Activated CD4-positive, alpha-beta T cell treated with anti-CD3 and anti-CD28 coated beads, Interleukin-2, amount 10 ng/mL, durations not matched to agents 7 days and 5 days (primary cell): ENCODE measurements around the gene CEP290. TPM values are rescaled to one million over a fixed set of nuclear protein-coding genes. Genes with fewer than 3 reads are reported as not detected.
A peak's percentile ranks its signal among the peaks of the same experiment; 100 is the strongest.
"Not testable (repeated sequence)": the region's sequence is repeated elsewhere in the genome, so short reads cannot be mapped to it uniquely, and the experiment has no call there.

Experiments
- CTCF ChIA-PET: fragments of 350-600 bp; sonication (Branson Sonifier 250); formaldehyde crosslinking; loops from one replicate; lab custom pipeline; 2021; ENCODE audit warnings: antibody characterized with exemption; lab: Charles Lee
- POLR2A ChIA-PET: fragments of 350-600 bp; sonication (Branson Sonifier 250); formaldehyde crosslinking; loops from one replicate; lab custom pipeline; 2021; ENCODE audit warnings: antibody characterized with exemption; lab: Charles Lee
- DNase-seq: peaks from one replicate; pipeline ENCODE4 v3.0.0-alpha.2; 2020
- H3K27ac Mint-ChIP-seq: one replicate; pipeline ENCODE4 v1.8.0; 2021; ENCODE audit warnings: mild to moderate bottlenecking, moderate library complexity, mixed read lengths
- H3K27me3 Mint-ChIP-seq: one replicate; pipeline ENCODE4 v1.8.0; 2021; ENCODE audit warnings: mixed read lengths
- H3K36me3 Mint-ChIP-seq: one replicate; pipeline ENCODE4 v1.8.0; 2021; ENCODE audit warnings: low read depth, mixed read lengths
- H3K4me1 Mint-ChIP-seq: one replicate; pipeline ENCODE4 v1.8.0; 2021; ENCODE audit warnings: mixed read lengths
- H3K4me3 Mint-ChIP-seq: one replicate; pipeline ENCODE4 v1.8.0; 2021; ENCODE audit warnings: mild to moderate bottlenecking, moderate library complexity, mixed read lengths
- H3K9me3 Mint-ChIP-seq: one replicate; pipeline ENCODE4 v1.8.0; 2021; ENCODE audit warnings: mixed read lengths
- total RNA-seq, 2 experiments: library from RNA; stranded (reverse); gene quantifications; one replicate each; pipeline ENCODE4 v1.2.3, GENCODE V29; 2021

Gene CEP290
- total RNA-seq, 2 experiments from 2014 or later = 10.9 to 12.2 TPM

DNA sequence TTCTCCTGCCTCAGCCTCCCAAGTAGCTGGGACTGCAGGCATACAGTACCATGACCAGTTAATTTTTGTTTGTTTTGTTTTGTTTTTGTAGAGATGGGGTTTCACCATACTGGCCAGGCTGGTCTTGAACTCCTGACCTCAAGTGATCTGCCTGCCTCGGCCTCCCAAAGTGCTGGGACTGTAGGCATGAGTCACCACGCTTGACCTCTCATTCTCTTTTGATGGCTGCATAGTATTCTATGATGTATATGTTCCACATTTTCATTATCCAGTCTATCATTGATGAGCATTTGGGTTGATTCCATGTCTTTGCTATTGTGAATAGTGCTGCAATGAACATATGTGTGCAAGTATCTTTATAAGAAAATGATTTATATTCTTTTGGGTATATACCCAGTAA is 8.7 kb downstream of the CEP290 start:
- H3K4me3 Mint-ChIP-seq, DNase-seq, CTCF ChIA-PET, H3K9me3 Mint-ChIP-seq, H3K27ac Mint-ChIP-seq, POLR2A ChIA-PET, H3K27me3 Mint-ChIP-seq, H3K4me1 Mint-ChIP-seq: not testable (repeated sequence)
- peaks cover 24% of the 10 kb centered on the region for H3K36me3 Mint-ChIP-seq

DNA sequence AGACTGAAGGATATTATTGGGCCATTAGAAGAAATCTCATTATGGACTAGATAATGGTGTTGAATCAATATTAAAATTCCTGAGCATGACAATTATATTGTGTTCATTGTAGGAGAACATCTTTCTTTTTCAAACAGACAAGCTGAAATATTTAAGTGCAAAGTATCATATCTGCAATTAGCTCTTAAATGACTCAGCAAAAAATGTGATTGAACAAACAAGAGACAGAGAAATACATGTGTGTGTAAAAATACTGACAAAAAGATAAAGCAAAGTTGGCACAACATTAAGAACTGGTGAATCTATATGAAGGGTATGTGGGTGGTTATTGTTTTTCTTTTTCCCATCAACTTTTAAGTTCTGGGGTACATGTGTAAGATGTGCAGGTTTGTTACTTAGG is 9.5 kb downstream of the CEP290 start:
- ChIA-PET CTCF (no interaction called here), POLR2A (no interaction called here)

DNA sequence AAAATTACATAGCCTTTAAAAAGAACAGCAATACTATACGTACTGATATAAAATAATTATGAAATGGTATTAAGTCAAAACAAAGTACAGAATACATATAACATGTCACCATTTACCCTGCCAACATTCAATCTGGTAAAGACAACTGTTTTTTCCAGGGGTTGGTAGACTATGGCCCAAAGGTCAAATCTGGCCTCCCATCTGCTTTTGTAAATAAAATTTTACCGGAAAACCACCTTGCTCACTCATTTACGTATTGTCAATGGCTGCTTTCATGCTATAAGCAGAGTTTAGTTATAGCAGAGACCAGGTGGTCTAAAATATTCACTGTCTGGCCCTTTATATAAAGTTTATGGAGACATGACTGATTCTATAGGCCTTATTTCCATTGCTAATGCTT is 14.0 kb downstream of the CEP290 start:
- Mint-ChIP-seq H3K27me3 (no peaks in the 10 kb centered on the region), H3K4me3 (no peak overlapping the region), H3K27ac (no peak overlapping the region), H3K36me3 (peaks cover 6% of the 10 kb centered on the region), H3K9me3 (no peaks in the 10 kb centered on the region), H3K4me1 (peaks cover 5% of the 10 kb centered on the region)
- POLR2A ChIA-PET = no interaction called here
- CTCF ChIA-PET = no interaction called here
- no peak for DNase-seq

More for the DNA sequence above, 9.5 kb downstream of the CEP290 start:
- no peak for DNase-seq
- H3K27ac Mint-ChIP-seq = peak overlapping the region; percentile 26
- no peak overlapping the region for H3K4me3 Mint-ChIP-seq
- peaks cover 5% of the 10 kb centered on the region for H3K4me1 Mint-ChIP-seq
- no peaks in the 10 kb centered on the region for H3K27me3 Mint-ChIP-seq
- H3K9me3 Mint-ChIP-seq = no peaks in the 10 kb centered on the region
- H3K36me3 Mint-ChIP-seq = peaks cover 21% of the 10 kb centered on the region

DNA sequence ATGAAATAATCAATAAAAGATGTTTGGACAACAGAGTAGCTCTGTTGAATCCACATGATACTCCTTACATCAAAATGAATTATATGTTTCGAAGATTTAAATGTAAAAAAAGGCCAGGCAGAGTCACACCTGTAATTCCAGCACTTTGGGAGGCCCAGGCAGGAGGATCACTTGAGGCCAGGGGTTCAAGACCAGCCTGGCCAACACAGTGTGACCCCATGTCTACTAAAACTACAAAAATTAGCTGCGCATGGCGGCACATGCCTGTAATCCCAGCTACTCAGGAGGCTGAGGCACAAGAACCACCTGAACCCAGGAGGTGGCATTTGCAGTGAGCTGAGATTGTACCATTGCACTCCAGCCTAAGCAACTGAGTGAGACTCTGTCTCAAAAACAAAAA is 14.8 kb downstream of the CEP290 start:
- Mint-ChIP-seq H3K27ac (no peak overlapping the region), H3K9me3 (no peaks in the 10 kb centered on the region), H3K4me3 (no peak overlapping the region), H3K4me1 (no peaks in the 10 kb centered on the region), H3K27me3 (no peaks in the 10 kb centered on the region), H3K36me3 (peaks cover 4% of the 10 kb centered on the region)
- CTCF ChIA-PET = no interaction called here
- no peak for DNase-seq
- POLR2A ChIA-PET = no interaction called here

DNA sequence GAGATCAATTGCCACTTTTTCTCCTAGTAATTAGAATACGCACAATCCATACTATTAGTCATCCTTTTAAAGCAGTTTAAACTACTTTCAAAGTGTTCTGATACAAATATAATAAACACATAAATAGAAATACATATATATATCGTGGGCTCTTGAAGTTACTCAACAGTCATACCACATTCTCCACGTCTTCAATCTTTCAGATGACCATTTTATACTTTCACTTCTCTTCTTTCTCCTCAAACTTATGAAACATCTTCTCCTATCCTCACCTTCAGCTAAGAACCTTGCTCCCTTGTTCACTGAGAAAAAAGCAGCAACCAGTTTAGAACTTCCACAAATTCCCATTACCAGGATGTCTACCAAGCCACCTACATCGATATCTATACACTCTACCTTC is 19.2 kb downstream of the CEP290 start:
- Mint-ChIP-seq H3K27ac (no peak overlapping the region), H3K4me3 (no peak overlapping the region), H3K9me3 (no peaks in the 10 kb centered on the region), H3K36me3 (peaks cover 7% of the 10 kb centered on the region), H3K27me3 (no peaks in the 10 kb centered on the region), H3K4me1 (no peaks in the 10 kb centered on the region)
- DNase-seq = no peak
- ChIA-PET CTCF (interaction anchor here (0.6 to 1.5 kb wide), 3 partner anchors 12 to 1574 kb away, joined by 3 to 4 read pairs (median 3); no protein-coding TSS in a partner anchor), POLR2A (no interaction called here)

DNA sequence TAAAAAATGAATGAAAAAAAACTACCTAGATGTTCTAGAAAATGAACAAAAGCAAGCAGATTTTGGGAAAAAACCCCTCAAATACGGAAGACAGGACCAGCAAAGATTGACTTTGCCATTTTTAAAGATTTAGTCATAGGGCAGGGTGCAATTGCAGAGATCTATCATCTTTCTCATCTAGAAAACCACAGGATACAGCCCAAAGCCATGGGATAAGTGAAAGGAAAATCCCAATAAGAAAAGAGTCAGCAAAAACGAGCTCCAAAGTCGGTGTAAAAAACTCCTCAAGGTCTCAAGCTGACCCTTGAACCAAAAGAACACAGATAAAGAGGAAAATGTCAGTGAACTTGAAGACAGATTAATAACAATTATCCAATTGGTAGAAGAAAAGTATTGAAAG is 28.0 kb downstream of the CEP290 start:
- POLR2A ChIA-PET = no interaction called here
- H3K27ac Mint-ChIP-seq = no peak overlapping the region

DNA sequence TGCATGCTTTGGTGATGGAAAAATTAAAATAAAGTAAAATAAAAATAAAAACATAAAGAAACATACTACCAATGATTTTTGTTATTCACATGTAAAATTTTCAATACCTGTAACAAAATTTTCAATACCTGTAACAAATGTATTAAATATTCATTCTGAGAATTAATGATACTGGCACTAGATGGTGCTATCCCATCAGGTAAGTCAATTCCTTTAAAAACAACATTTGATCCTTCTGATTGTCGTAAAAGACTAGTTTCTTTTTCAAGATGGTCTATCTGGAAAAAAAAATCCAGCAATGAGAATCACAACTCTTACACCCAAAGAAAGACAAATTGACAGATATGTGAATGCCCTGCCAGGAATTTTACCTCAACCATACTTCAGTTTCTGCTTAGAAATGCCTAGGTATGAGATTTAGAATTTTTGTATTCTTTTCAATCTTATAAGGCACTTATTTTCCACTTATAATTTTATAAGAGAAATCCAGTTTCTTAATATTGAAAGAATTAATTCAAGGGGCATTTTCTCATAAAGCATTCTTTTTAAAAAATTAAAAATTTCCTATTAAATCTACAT is 30.7 kb downstream of the CEP290 start:
- H3K36me3 Mint-ChIP-seq = peaks cover 7% of the 10 kb centered on the region

More for the DNA sequence above, 28.0 kb downstream of the CEP290 start:
- Mint-ChIP-seq H3K4me1 (peaks cover 2% of the 10 kb centered on the region), H3K9me3 (no peaks in the 10 kb centered on the region), H3K4me3 (no peak overlapping the region), H3K36me3 (peaks cover 16% of the 10 kb centered on the region), H3K27me3 (no peaks in the 10 kb centered on the region)
- no peak for DNase-seq
- CTCF ChIA-PET = no interaction called here

DNA sequence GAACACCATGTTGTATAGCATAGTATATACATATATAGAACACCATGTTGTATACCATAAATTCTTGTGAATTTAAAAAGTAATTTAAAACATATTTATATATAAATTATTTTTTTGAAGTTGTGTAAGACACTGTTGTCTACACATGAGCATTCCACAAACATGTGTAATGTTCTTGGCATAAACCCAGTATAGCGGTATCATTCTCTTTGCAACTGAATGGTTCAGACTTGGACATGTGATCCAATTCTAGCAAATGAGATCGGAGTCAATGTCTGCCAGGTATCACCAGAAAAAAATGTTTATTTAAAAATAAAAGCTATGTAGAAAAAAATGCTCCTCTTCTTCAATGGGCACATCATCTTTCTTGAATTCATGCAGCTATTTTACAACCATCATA is 33.9 kb downstream of the CEP290 start:
- POLR2A ChIA-PET = no interaction called here
- Mint-ChIP-seq H3K9me3 (no peaks in the 10 kb centered on the region), H3K27ac (no peak overlapping the region), H3K36me3 (peaks cover 11% of the 10 kb centered on the region), H3K4me3 (no peak overlapping the region), H3K4me1 (peaks cover 2% of the 10 kb centered on the region), H3K27me3 (no peaks in the 10 kb centered on the region)
- DNase-seq = no peak
- CTCF ChIA-PET = no interaction called here

More for the DNA sequence above, 30.7 kb downstream of the CEP290 start:
- no peaks in the 10 kb centered on the region for H3K9me3 Mint-ChIP-seq
- no peaks in the 10 kb centered on the region for H3K27me3 Mint-ChIP-seq
- ChIA-PET POLR2A (no interaction called here), CTCF (no interaction called here)
- DNase-seq = no peak
- no peak overlapping the region for H3K4me3 Mint-ChIP-seq
- H3K27ac Mint-ChIP-seq = no peak overlapping the region
- H3K4me1 Mint-ChIP-seq = peaks cover 2% of the 10 kb centered on the region

DNA sequence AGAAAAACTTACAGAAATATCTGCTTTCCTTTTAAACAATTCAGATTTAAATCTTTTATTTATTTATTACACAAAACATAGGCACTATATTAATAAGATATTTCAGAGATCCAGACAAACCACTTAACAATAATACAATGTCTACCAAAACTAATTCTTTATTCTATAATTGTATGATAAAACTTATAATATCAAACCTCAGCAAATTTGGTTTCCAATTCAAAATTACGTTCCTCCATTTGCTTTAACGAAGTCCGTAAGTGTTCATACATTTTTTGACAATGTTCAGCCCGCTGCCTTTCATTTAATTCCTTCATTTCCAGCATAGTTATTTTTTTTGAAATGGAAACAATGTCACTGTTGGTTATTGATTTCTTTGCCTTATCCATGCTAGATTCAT is 48.3 kb downstream of the CEP290 start:
- DNase-seq = no peak
- ChIA-PET POLR2A (interaction anchor here (0.6 kb wide), 1 partner anchor 9 kb away, joined by 3 read pairs; no protein-coding TSS in a partner anchor), CTCF (no interaction called here)
- Mint-ChIP-seq H3K36me3 (peaks cover 9% of the 10 kb centered on the region), H3K4me1 (no peaks in the 10 kb centered on the region), H3K4me3 (no peak overlapping the region), H3K9me3 (no peaks in the 10 kb centered on the region), H3K27ac (no peak overlapping the region), H3K27me3 (no peaks in the 10 kb centered on the region)

DNA sequence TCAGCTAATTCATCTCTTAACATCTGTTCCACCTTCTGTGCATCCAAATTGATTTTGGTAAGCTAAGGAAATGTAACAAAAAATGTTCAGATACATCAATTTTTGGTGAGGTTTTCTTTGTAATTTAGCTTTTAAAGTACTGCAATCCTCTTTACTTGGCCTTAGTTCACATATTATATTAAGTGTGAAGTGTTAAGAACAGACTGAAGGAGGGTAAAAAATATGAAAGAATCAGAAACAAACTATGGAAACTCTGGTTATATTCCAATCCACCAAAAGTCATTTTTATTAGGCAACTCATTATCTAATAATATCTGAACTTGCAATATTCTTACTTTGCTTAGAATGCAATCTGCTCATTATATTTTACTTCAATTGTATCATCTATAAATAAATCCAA is 49.1 kb downstream of the CEP290 start:
- no peak overlapping the region for H3K4me3 Mint-ChIP-seq
- H3K36me3 Mint-ChIP-seq = peaks cover 6% of the 10 kb centered on the region
- ChIA-PET CTCF (no interaction called here), POLR2A (no interaction called here)
- DNase-seq = no peak
- no peaks in the 10 kb centered on the region for H3K4me1 Mint-ChIP-seq
- no peak overlapping the region for H3K27ac Mint-ChIP-seq
- H3K9me3 Mint-ChIP-seq = no peaks in the 10 kb centered on the region
- H3K27me3 Mint-ChIP-seq = no peaks in the 10 kb centered on the region

DNA sequence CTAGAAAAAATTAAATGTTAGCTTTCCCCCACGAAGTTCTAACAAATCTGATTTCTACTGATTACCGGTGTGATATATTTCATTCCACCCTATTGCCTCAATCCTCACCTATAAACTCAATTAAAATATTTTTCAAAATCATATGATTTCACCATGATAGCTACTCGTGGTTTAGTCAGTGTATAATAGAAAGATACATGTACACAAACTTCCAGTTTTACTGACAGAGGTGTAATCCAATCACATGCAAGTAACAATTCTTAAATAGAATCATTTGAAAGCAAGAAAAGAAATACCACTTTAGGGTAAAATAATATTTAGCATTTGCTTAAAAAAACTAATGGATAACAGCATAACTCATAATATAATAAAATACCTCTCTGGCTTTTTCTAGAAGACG is 57.7 kb downstream of the CEP290 start:
- DNase-seq = no peak

DNA sequence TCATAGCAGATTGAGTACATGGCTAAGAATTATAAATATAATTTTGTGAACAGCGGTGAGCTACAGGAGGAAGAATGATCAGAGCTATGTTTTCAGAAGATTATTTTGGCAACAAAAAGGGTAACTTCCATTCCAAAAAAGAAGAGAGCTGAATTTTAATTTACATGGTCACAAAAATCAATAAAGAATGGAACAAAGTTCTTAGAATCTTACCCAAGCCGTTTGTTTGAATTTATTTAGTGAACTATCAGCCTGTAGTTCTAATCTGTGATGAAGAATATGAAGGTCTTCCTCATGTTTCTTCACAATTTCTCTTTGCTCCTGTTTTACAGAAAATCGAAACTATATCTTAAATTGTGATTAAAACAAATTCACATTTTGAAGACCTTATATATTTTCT is 58.3 kb downstream of the CEP290 start:
- H3K4me3 Mint-ChIP-seq = no peak overlapping the region
- no peaks in the 10 kb centered on the region for H3K4me1 Mint-ChIP-seq
- no peaks in the 10 kb centered on the region for H3K9me3 Mint-ChIP-seq
- H3K27me3 Mint-ChIP-seq = no peaks in the 10 kb centered on the region
- H3K27ac Mint-ChIP-seq = no peak overlapping the region
- POLR2A ChIA-PET = no interaction called here
- CTCF ChIA-PET = no interaction called here
- DNase-seq = no peak
- H3K36me3 Mint-ChIP-seq = peaks cover 4% of the 10 kb centered on the region

More for the DNA sequence above, 57.7 kb downstream of the CEP290 start:
- H3K4me1 Mint-ChIP-seq = no peaks in the 10 kb centered on the region
- ChIA-PET CTCF (no interaction called here), POLR2A (no interaction called here)
- no peaks in the 10 kb centered on the region for H3K27me3 Mint-ChIP-seq
- H3K36me3 Mint-ChIP-seq = peaks cover 4% of the 10 kb centered on the region
- H3K4me3 Mint-ChIP-seq = no peak overlapping the region
- no peak overlapping the region for H3K27ac Mint-ChIP-seq
- no peaks in the 10 kb centered on the region for H3K9me3 Mint-ChIP-seq

DNA sequence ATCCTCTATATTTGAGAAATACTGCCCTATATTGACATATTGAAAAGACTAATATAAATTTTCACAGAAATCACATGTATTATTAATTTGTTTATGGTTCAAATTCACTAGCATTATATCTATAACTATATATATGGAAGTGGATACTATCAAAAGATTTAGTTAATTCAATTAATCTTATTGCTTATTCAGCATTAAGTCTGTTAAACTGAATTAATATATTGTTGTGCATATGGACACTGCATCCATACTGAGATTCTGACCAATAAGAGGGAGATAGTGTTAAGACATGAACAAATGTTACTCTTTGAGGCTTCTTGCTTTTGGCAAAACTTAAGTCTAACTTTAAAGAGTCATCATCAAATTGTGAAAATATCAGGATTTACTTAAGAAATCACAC is 60.6 kb downstream of the CEP290 start:
- Mint-ChIP-seq H3K4me1 (no peaks in the 10 kb centered on the region), H3K9me3 (no peaks in the 10 kb centered on the region), H3K27ac (no peak overlapping the region), H3K4me3 (no peak overlapping the region), H3K36me3 (peaks cover 11% of the 10 kb centered on the region), H3K27me3 (no peaks in the 10 kb centered on the region)
- ChIA-PET CTCF (no interaction called here), POLR2A (no interaction called here)
- DNase-seq = no peak

DNA sequence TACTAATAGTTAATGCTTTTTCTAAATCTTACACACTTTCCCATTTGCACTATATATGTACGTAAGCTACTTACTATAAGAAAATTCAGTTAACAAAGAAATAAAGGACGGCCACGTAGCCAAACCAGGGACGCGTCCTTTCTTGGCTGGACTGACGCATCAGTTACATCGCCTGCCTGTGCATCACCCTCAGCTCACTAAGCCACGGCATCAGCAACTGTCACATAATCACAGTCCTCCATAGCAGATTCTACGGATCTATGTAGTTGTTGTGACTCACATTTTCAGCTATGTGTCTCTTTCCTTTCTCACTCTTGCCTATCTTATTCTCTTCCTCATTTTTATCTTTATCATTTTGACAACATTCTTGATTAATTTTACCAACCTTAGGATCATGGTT is 74.6 kb downstream of the CEP290 start:
- peaks cover 12% of the 10 kb centered on the region for H3K4me1 Mint-ChIP-seq
- ChIA-PET POLR2A (no interaction called here), CTCF (interaction anchor here (0.5 to 0.7 kb wide), 3 partner anchors 58 to 1477 kb away, joined by 3 to 5 read pairs (median 4); no protein-coding TSS in a partner anchor)
- H3K4me3 Mint-ChIP-seq = no peak overlapping the region
- no peak for DNase-seq
- H3K9me3 Mint-ChIP-seq = no peaks in the 10 kb centered on the region
- H3K27ac Mint-ChIP-seq = no peak overlapping the region
- no peaks in the 10 kb centered on the region for H3K27me3 Mint-ChIP-seq
- H3K36me3 Mint-ChIP-seq = peaks cover 15% of the 10 kb centered on the region
